GM12875 (cell line): ENCODE measurements around the gene SORBS1.
"Not testable (repeated sequence)": the region's sequence is repeated elsewhere in the genome, so short reads cannot be mapped to it uniquely, and the experiment has no call there.

Experiments used
- H3K4me3 ChIP-seq: one replicate; pipeline ENCODE4 v1.5.1; 2011; ENCODE audit warnings: low read depth, low read length, control low read depth
- CTCF ChIP-seq: IDR thresholded peaks from 2 replicates; pipeline ENCODE4 v1.5.1; 2011; ENCODE audit warnings: low read depth, mild to moderate bottlenecking, control low read depth, inconsistent platforms, low read length, moderate library complexity, borderline replicate concordance; ENCODE audit not compliant: insufficient read depth

Gene SORBS1

GRCh38 chr10:95474228-95475002 is 86.8 kb downstream of the SORBS1 start:
- TF ChIP-seq CTCF = no peak
- no peak overlapping the region for H3K4me3 ChIP-seq

- no peak for TF ChIP-seq CTCF
- H3K4me3 ChIP-seq = no peak overlapping the region
These were observed 88.7 kb downstream of the SORBS1 start for GRCh38 chr10:95472304-95473088.

GRCh38 chr10:95469676-95470075 is 91.5 kb downstream of the SORBS1 start:
- TF ChIP-seq CTCF = no peak
- no peak overlapping the region for H3K4me3 ChIP-seq

- no peak for TF ChIP-seq CTCF
- H3K4me3 ChIP-seq = no peak overlapping the region
These were observed 91.9 kb downstream of the SORBS1 start for GRCh38 chr10:95469251-95469650.

- not testable (repeated sequence) for H3K4me3 ChIP-seq
These were observed 93.5 kb downstream of the SORBS1 start for GRCh38 chr10:95467642-95468041.

- TF ChIP-seq CTCF = no peak
- H3K4me3 ChIP-seq = no peak overlapping the region
These were observed 94.0 kb downstream of the SORBS1 start for GRCh38 chr10:95467162-95467599.

- no peak for TF ChIP-seq CTCF
- H3K4me3 ChIP-seq = no peak overlapping the region
These were observed 94.7 kb downstream of the SORBS1 start for GRCh38 chr10:95466436-95466835.
